SH-SY5Y (cell line): ENCODE data around the gene UBE4B.

ENCODE experiments used
- GATA2 ChIP-seq: IDR thresholded peaks from 2 replicates; pipeline ENCODE4 v1.6.1; 2011; ENCODE audit warnings: mild to moderate bottlenecking, low read depth, low read length
- GATA3 ChIP-seq: IDR thresholded peaks from 2 replicates; pipeline ENCODE4 v1.6.1; 2011; ENCODE audit warnings: low read depth, mild to moderate bottlenecking, low read length, moderate library complexity

GRCh38 chr1:10042746-10043145 lies 10.0 kb downstream of the UBE4B start:
- TF ChIP-seq GATA2 (no peak), GATA3 (no peak)
